ENCODE measurements around the gene FERMT2.
"Not testable (repeated sequence)": the region's sequence is repeated elsewhere in the genome, so short reads cannot be mapped to it uniquely, and the experiment has no call there.

Gene FERMT2

GRCh38 chr14:52895000-52895399, 55.9 kb downstream of the FERMT2 start:
- DNase-seq, result no peak

GRCh38 chr14:52891800-52892199, 59.0 kb downstream of the FERMT2 start:
- DNase-seq, result no peak

DNA sequence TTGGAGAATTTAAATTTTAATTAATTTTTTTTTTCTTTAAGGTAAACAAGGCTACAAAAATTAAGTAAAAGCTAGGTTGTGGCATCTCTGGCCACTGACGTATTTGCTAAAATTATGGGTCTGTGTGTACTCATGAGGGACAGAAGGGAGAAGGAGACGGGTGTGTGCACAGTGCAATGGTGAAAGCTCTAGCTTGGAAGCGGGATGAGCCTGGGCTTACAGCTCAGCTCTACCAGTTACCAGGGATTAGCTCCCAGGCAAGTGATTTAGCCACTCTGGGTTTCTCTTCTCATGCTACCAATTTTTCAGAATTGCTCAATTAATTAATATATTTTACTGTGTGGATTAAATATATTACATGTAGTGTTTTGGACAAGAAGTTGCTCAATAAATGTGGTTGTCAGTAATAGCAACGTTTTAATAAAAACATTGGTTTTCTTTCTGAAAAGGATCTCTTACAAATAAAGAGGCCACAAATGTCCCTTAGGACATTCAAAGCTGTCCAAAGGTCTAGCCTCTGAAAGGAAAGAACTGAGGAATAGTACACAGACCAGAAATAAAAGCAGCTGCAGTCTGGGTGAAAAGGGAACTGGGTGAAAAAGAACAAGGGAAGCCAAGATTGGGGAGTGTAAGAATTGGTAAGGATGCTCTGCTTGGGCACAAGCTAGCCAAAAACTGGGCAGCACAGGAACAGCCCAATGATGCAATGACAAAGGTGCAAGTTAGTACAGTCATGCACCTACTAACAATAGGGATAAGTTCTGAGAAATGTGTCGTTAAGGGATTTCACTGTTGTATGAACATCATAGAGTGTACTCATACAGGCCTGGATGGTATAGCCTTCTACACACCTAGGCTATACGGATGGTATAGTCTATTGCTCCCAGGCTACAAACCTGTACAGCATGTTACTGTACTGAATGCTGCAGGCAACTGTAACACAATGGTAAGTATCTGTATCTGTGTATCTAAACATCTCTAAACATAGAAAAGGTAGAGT, 61.7 kb downstream of the FERMT2 start:
- DNase-seq, result no peak

DNA sequence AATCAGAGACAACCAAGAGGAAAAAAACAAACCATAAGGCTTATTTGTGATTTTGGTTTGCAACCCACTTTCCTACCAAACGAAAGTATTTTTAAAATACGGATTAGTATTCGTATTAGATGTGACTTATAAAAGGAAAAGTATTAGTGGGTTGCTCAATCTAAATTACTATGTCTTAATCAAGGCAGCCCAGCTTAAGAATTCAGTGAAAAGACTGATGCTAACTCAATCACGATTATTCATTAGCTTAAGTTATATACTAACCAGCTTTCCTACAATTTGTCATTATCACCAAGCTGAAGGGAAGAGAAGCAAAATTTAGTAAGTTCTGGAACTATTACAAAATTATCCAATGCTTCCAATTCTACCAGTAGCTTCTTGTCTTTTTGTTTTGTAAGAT, 62.7 kb downstream of the FERMT2 start:
- DNase-seq, result no peak

- DNase-seq, result no peak
Measured at GRCh38 chr14:52885230-52885629, 65.6 kb downstream of the FERMT2 start.

GRCh38 chr14:52883658-52884057, 67.2 kb downstream of the FERMT2 start:
- no peak for DNase-seq

DNA sequence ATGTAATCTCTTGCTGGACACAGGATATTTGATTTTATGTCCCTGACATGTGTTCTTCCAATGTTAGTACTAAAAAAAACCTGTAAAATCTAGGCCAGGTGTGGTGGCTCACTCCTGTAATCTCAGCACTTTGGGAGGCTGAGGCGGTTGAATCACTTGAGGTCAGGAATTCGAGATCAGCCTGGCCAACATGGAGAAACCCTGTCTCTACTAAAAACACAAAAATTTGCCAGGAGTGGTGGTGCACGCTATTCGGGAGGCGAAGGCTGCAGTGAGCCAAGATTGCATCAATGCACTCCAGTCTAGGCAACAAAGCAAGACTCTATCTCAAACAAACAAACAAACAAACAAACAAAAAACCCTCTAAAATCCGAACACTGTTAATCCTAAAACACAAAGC, 68.0 kb downstream of the FERMT2 start:
- DNase-seq, result no peak

DNA sequence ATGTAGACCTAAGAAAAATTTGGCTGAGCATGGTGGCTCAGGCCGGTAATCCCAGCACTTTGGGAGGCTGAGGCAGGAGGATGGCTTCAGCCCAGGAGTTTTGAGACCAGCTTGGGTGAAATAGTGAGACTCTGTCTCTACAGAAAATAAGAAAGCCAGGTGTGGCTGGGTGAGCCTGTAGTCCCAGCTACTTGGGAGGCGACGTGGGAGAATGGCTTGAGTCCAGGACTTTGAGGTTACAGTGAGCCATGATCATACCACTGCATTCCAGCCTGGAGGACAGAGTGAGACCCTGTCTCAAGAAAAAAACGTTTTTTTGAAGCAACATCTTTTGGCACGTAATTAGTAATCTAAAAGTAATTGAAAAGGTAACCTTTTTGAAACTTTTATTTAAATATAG, 70.9 kb downstream of the FERMT2 start:
- no peak for DNase-seq

DNA sequence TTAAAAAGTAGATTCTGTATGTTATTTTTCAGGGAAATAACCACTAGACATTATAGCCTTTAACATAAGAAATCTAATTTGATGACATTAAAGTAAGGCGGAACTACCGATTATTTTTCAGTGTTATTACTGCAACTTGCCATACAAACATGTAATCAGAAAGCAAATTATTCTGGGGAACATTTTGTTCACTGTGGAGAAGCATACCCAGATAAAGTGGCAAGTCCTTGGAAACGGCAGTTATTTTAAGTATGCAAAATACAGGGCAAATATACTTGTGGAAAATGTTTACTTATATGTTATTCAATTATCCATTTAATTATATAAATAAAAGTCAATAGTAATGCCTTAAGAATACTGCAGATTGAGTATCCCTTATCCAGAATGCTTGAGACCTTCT, 71.9 kb downstream of the FERMT2 start:
- no peak for DNase-seq

DNA sequence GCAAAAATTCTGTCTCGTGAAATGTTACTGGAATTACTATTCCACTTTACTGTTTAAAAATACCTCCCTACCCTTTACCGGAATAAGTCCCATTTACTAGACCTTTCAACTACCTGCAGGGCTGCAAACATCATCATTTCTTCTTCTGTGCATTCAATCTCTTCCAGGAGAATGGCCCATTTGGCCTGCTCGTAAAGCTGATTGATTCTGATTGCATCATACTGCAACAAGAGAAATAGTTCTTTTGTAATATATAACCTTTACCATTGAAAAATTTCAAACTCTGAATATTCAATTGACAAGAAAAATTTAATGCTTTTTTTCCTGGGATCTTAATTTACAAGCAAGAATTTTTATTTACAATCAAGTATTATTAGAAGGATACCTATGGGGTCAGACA, 72.4 kb downstream of the FERMT2 start:
- DNase-seq, result no peak

DNA sequence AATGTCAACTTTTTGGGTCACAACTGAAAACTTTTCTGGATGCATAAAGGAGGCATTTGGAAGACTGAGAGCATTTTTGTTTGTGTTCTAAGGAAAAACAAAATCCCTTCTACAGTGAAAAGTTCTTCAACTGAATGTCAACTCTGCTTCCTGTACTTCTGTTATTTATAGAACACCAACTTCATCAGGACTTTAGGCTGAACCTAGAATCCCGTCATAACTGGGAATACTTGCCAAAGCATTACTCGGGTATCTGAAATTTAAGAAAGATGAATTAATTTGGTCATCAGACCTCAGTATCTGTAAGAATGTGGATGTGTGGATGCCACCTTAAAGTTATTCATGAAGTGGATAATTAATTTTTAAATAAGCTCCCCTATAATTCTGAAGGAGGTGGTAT, 73.2 kb downstream of the FERMT2 start:
- DNase-seq, result no peak

DNA sequence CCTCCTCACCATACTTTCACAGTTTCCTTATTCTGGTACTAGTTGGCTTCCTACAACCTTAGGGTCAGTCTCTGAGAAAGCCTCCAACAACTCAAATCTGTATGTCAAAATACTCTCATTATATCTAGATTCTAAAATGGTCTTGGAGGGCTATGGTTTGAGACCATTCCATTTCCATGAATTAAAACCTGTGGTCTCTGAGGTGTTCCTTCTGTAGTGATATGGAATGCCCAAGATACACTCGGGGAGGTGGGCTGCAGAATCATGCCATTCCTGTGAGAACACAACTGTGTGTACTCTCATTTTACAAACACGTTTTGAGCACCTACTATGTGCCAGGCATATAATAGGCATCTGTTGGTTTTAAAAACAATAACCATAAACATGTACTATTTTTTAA, 74.0 kb downstream of the FERMT2 start:
- DNase-seq, result no peak

- no peak for DNase-seq
Measured at GRCh38 chr14:52876311-52876710, 74.5 kb downstream of the FERMT2 start.

DNA sequence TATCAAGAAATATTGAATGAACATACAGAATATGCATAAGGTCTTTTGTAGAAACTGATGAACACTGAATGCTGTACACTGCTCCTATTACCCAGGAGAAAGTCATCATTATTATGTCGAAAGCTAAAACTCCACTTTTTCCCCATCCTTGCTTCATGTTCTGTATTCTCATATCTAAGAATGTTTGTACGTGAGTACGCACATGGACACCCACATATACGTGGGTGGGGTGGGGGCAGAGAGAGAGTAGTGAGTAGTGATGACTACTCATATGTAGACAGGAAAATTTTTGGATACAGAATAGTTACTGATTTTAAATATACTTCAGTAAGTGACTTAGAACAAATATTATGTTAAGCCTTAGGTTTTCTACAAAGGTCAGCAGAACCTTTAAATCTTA, 75.1 kb downstream of the FERMT2 start:
- no peak for DNase-seq

GRCh38 chr14:52874389-52874788, 76.5 kb downstream of the FERMT2 start:
- DNase-seq, result no peak

- DNase-seq, result no peak
Measured at GRCh38 chr14:52873694-52874093, 77.2 kb downstream of the FERMT2 start.

- DNase-seq, result no peak
Measured at GRCh38 chr14:52873065-52873464, 77.8 kb downstream of the FERMT2 start.

DNA sequence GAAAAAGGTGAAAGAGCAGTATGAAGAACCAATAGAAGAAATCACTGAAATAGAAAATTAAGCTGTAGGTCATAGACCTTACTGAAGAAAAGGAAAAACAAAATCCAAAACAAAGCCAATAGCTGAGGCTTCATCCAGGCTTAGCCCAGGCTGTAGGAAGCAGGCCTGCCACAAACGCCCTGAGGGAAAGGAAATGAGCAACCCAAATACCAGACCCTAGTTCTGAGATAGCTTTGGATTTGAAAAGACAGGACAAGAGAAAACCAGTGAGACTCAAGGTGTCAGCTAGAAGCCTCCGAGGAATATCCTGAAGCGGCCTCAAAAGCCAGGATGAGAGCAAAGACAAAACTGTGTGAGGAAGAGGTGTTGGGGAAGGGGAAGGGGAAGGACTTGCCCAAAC, 79.2 kb downstream of the FERMT2 start:
- DNase-seq, result no peak

GRCh38 chr14:52868911-52869618, 81.8 kb downstream of the FERMT2 start:
- no peak for DNase-seq

GRCh38 chr14:52864893-52865292, 86.0 kb downstream of the FERMT2 start:
- DNase-seq, result not testable (repeated sequence)

GRCh38 chr14:52863334-52863700, 87.5 kb downstream of the FERMT2 start:
- no peak for DNase-seq

GRCh38 chr14:52862632-52863333, 88.1 kb downstream of the FERMT2 start:
- no peak for DNase-seq

- DNase-seq, result no peak
Measured at GRCh38 chr14:52861403-52861802, 89.4 kb downstream of the FERMT2 start.

DNA sequence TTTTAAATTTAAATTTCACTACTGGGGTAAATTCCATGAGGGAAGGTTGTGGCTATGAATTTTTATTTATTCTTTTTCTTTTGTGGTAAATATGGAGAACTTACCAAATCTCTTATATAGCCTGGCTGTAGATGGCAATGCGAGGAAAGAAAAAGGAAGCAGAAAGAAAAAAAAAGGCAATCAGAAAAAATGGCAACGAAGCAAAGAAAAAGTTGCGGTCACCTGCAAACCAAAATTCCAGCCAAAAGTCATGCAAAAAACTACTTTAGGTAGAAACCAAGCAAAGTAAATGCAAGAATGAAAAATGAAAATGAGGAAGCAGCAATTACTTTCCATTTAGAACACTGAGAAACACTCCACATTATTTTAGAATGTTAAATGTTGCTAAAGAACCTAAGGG, 89.9 kb downstream of the FERMT2 start:
- DNase-seq, result no peak

All from NCI-H1436 (cell line).